Measurements from ENCODE around the gene ARL6IP6. TPM values are rescaled to one million over a fixed set of nuclear protein-coding genes. Genes with fewer than 3 reads are reported as not detected.
"Not testable (repeated sequence)": the region's sequence is repeated elsewhere in the genome, so short reads cannot be mapped to it uniquely, and the experiment has no call there.

Gene ARL6IP6
- total RNA-seq, 4 donors from 2014 or later = 7.0 to 14.0 (median 7.9) TPM

DNA sequence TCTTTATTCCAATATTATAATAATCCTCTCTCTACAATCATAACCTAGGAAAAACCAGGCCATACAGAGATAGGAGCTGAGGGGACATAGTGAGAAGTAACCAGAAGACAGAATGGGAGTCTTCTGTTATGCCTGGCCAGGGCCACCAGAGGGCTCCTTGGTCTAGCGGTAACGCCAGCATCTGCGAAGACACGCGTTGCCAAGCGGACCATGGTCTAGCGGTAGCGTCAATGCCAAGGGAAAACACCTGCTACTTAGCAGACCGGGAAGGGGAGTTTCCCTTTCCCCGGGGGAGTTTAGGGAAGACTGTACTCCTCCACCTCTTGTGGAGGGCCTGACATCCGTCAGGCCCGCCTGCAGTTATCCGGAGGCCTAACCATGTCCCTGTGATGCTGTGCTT, 36.6 kb downstream of the ARL6IP6 start:
- Histone ChIP-seq H3K36me3 (peaks cover 0 to 44% of the 10 kb centered on the region in 2 donors), H3K4me3 (no peak overlapping the region), H3K9me3 (no peaks in the 10 kb centered on the region), H3K4me1 (no peaks in the 10 kb centered on the region), H3K27ac (no peak overlapping the region), H3K27me3 (no peaks in the 10 kb centered on the region)
- 76 to 80% methylated on average over 1 to 6 of the region's 13 CpGs for WGBS, 2 donors (ENCODE audit: low coverage in 1 of 2)
- TF ChIP-seq EP300 (IDR thresholded peaks at IDR 0.05) = no peak
- TF ChIP-seq, protein P1, sequence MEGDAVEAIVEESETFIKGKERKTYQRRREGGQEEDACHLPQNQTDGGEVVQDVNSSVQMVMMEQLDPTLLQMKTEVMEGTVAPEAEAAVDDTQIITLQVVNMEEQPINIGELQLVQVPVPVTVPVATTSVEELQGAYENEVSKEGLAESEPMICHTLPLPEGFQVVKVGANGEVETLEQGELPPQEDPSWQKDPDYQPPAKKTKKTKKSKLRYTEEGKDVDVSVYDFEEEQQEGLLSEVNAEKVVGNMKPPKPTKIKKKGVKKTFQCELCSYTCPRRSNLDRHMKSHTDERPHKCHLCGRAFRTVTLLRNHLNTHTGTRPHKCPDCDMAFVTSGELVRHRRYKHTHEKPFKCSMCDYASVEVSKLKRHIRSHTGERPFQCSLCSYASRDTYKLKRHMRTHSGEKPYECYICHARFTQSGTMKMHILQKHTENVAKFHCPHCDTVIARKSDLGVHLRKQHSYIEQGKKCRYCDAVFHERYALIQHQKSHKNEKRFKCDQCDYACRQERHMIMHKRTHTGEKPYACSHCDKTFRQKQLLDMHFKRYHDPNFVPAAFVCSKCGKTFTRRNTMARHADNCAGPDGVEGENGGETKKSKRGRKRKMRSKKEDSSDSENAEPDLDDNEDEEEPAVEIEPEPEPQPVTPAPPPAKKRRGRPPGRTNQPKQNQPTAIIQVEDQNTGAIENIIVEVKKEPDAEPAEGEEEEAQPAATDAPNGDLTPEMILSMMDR (IDR thresholded peaks at IDR 0.05) = peak in 1 of 4 experiments; percentile 46
- no peak for TF ChIP-seq POLR2A (IDR thresholded peaks at IDR 0.05)
- ATAC-seq = no peak

DNA sequence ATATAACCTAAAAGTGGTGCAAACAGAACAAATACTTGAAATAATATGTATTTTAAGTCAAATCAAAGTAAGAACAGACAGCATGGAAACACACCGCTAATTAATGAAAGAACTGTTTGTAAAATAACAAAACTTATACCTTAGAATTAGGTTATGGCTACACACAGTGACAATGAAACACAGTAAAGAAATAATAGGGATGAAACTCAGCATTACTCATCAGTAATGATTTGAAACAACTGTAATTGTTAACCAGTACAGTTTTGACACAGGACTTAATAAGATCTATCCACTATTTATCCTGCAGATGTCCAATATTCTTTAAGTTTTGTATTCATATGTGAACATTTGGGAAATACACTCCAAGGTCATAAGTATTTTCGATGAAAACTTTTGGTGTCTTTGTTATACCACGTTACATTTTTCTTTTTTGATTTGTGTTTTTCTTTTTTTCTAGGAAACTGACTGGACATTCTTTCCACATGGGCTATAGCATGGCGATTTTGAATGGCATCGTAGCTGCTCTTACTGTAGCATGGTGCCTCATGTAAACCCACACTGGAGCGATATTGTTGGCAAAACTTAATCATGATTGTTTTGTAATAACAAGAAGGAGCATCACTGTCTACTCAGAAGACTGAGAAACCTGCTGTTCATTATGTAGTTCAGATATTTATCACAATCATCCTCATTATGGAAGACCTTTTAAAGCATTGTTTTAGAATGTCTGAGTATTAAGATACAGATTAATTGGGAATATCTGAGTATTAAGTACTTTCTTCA, 41.1 kb downstream of the ARL6IP6 start:
- Histone ChIP-seq H3K9me3 (no peaks in the 10 kb centered on the region), H3K27ac (no peak overlapping the region), H3K27me3 (no peaks in the 10 kb centered on the region), H3K4me3 (no peak overlapping the region), H3K4me1 (no peaks in the 10 kb centered on the region), H3K36me3 (peaks cover 0 to 48% of the 10 kb centered on the region in 2 donors)
- 80 to 91% methylated on average over 6 of the region's 6 CpGs for WGBS, 2 donors (ENCODE audit: low coverage in 1 of 2)
- no peak for TF ChIP-seq POLR2AphosphoS5 (IDR thresholded peaks at IDR 0.05)
- TF ChIP-seq POLR2A (IDR thresholded peaks at IDR 0.05) = no peak
- TF ChIP-seq EP300 (IDR thresholded peaks at IDR 0.05) = no peak
- TF ChIP-seq, protein P1 (IDR thresholded peaks at IDR 0.05) = no peak
- ATAC-seq = no peak

DNA sequence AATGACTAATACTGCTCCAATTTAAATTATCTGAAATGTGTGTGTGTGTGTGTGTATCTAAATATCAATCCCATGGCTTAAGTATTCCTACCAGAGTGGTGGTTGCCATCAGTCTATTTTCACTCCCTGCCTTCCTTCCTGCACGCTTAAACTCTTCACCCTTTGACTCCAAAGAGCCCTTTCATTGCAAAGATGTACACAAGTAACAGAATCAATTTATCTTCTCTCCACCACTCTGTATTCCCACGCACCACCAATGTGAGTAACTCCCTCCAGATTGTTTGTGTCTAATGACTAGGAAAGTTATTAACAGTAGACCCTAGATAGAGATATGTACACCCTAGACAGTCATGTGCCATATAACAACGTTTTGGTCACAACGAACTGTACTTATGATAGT, 42.8 kb downstream of the ARL6IP6 start:
- Histone ChIP-seq H3K4me1 (no peaks in the 10 kb centered on the region), H3K27ac (no peak overlapping the region), H3K36me3 (peaks cover 0 to 43% of the 10 kb centered on the region in 2 donors), H3K4me3 (no peak overlapping the region), H3K27me3 (no peaks in the 10 kb centered on the region), H3K9me3 (no peaks in the 10 kb centered on the region)
- WGBS, 2 donors (ENCODE audit: low coverage in 1 of 2) = 55 to 71% methylated on average over 4 of the region's 4 CpGs
- TF ChIP-seq POLR2A (IDR thresholded peaks at IDR 0.05) (no peak), EP300 (IDR thresholded peaks at IDR 0.05) (no peak), POLR2AphosphoS5 (IDR thresholded peaks at IDR 0.05) (no peak)
- TF ChIP-seq, protein P1 (IDR thresholded peaks at IDR 0.05) = no peak
- ATAC-seq = no peak

DNA sequence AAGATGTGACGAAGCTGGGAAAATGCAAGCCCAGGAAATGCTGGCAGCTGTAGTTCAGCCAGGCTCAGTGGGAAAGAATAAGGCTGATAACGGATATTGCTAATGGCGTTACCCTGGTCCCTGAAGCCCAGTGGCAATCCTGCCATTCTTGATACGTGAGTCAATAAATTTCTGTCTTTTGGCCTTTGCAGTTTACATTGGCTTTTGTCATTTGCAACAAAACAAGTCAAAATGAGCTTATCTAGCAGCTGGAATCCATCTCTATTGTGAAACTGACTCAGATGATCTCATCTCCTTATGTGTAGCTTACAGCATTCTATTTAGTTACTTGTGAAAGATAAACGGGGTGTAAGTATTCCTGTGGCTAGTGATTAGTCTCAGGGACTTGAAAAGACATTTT, 43.8 kb downstream of the ARL6IP6 start:
- Histone ChIP-seq H3K36me3 (peaks cover 0 to 37% of the 10 kb centered on the region in 2 donors), H3K4me1 (peaks cover 0 to 7% (median 0%) of the 10 kb centered on the region in 3 donors), H3K9me3 (no peaks in the 10 kb centered on the region), H3K27ac (no peak overlapping the region), H3K27me3 (no peaks in the 10 kb centered on the region), H3K4me3 (no peak overlapping the region)
- TF ChIP-seq POLR2AphosphoS5 (IDR thresholded peaks at IDR 0.05) (peak; percentile 71), POLR2A (IDR thresholded peaks at IDR 0.05) (no peak)
- 24 to 83% methylated on average over 5 of the region's 5 CpGs for WGBS, 2 donors (ENCODE audit: low coverage in 1 of 2)
- ATAC-seq = peak; percentile 84

DNA sequence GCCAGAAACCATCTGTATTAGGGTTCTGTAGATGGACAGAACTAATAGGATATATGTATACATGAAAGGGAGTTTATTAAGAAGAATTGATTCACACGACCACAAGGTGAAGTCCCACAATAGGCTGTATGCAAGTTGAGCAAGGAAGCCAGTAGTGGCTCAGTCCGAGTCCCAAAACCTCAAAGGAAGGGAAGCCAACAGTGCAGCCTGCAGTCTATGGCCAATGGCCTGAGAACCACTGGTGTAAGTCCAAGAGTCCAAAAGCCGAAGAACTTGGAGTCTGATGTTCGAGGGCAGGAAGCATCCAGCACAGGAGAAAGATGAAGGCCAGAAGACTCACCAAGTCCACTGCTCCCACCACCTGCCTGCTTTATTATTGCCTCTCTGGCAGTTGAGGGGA, 44.8 kb downstream of the ARL6IP6 start:
- 60 to 65% methylated on average over 1 to 2 of the region's 4 CpGs for WGBS, 2 donors (ENCODE audit: low coverage in 1 of 2)
- not testable (repeated sequence) for H3K4me3 ChIP-seq, H3K27me3 ChIP-seq, H3K27ac ChIP-seq, H3K4me1 ChIP-seq, ATAC-seq, H3K9me3 ChIP-seq
- peaks cover 0 to 27% of the 10 kb centered on the region in 2 donors for H3K36me3 ChIP-seq

DNA sequence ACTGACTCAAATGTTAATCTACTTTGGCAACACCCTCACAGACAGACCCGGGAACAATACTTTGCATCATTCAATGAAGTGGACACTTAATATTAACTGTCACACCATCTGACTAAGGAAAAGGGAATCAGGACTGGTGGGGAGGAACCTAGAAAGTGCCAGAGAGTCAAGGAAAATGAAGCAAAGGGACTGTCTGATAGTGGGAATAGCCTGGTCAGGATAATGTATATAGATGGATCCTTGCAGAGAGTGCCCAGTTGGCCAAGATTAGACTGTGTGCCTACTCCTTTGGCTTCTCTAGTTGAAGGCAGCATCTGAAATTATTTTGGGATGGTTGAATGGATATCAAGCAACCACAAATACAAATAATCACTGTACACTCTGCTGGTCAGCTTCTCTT, 45.2 kb downstream of the ARL6IP6 start:
- no peak for ATAC-seq

More for the DNA sequence above, 45.2 kb downstream of the ARL6IP6 start:
- Histone ChIP-seq H3K9me3 (no peaks in the 10 kb centered on the region), H3K27ac (no peak overlapping the region), H3K36me3 (peaks cover 0 to 23% of the 10 kb centered on the region in 2 donors), H3K4me1 (peaks cover 0 to 7% (median 0%) of the 10 kb centered on the region in 3 donors), H3K27me3 (no peaks in the 10 kb centered on the region), H3K4me3 (no peak overlapping the region)
- no CpG with 5 or more reads among the region's 1 CpG for WGBS, 2 donors (ENCODE audit: low coverage in 1 of 2)
- TF ChIP-seq EP300 (IDR thresholded peaks at IDR 0.05) (no peak), POLR2A (IDR thresholded peaks at IDR 0.05) (no peak), POLR2AphosphoS5 (IDR thresholded peaks at IDR 0.05) (no peak)
- TF ChIP-seq, protein P1 (IDR thresholded peaks at IDR 0.05) = no peak
